Stimulated activated CD8-positive, alpha-beta memory T cell treated with anti-CD3 and anti-CD28 coated beads, Interleukin-2, amount 100 ng/mL, for 48 hours (primary cell): Measurements from ENCODE around the gene CFAP73.
"Not testable (repeated sequence)": the region's sequence is repeated elsewhere in the genome, so short reads cannot be mapped to it uniquely, and the experiment has no call there.

Source experiments
- DNase-seq, 2 donors: peaks; one replicate each; pipeline ENCODE4 v3.0.0-alpha.2; 2020; ENCODE audit warnings: low read depth in 2 of 2

The CFAP73 gene

GRCh38 chr12:113141716-113142115 lies 7.8 kb upstream of the CFAP73 start:
- not testable (repeated sequence) for DNase-seq

DNA sequence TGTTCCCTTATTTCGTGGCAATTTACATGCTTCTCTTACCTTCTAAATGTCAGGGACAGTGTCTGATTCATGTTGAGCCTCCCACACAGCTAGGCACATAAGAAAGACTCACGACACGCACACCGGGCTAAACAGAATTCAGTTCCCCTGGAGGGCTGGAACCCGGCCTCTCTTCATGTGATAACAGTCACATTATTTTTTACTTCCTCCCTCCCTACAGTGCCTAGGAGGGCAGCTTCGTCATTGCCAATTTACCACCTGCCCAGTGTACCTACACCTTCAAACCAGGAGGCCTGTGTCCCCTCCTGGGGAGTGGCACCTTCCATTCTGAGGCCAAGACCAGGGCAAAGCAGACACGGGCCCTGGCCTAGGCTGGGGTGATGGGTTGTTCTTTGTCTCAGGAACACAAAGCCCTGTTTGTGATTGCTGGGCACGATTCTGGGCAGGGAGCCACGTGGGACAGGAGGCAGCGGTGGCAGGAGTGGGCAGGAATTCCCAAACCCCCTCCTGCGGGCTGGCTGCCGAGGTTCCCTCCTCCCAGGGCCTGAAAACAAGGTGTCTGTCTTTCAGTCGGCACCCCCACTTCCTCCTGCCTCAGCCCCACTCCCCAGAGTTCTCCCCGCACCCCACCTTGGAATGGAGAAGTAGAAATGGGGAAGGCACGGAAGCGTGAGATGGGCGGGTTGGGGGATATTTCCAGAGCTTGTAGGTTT lies 7.2 kb upstream of the CFAP73 start:
- no peak for DNase-seq

GRCh38 chr12:113142886-113143332 lies 6.6 kb upstream of the CFAP73 start:
- DNase-seq: no peak

DNA sequence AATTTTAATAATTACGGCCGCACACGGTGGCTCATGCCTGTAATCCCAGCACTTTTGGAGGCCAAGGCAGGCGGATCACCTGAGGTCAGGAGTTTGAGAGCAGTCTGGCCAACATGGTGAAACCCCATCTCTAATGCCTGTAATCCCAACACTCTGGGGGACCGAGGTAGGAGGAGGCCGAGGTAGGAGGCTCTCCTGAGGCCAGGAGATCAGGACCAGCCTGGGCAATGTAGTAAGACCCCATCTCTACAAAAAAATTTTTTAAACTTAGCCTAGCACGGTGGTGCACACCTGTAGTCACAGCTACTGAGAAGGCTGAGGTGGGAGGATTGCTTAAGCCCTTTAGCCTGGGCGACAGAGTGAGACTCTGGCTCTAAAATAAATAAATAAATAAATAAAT lies 5.6 kb upstream of the CFAP73 start:
- no peak for DNase-seq

DNA sequence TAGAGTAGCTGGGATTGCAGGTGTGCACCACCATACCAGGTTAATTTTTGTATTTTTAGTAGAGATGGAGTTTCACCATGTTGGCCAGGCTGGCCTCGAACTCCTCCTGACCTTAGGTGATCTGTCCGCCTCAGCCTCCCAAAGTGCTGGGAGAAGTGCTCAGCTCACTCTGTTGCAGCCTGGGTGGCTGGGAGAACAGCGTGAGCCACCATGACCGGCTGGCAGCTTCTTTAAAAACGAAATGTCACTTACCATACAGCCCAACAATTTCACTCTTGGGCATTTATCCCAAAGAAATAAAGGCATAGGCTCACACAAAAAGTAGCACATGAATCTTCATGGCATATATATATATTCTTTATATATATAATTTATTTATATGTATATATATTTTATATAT lies 4.7 kb upstream of the CFAP73 start:
- no peak for DNase-seq

GRCh38 chr12:113145720-113146551 lies 3.6 kb upstream of the CFAP73 start:
- no peak for DNase-seq

DNA sequence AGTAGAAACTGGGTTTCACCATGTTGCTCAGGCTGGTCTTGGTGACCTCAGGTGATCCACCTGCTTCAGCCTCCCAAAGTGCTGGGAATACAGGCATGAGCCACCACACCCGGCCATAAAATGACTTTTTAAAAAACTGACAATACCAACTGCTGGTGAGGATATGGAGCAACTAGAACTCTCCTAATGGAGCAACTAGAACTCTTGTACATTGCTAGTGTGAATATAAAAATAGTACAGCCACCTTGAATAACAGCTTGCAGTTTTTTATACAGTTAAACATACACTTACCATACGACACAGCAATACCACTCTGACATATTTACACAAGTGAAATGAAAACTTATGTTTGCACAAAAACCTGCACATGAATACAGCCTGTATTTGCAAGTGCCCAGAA lies 2.5 kb upstream of the CFAP73 start:
- no peak for DNase-seq

DNA sequence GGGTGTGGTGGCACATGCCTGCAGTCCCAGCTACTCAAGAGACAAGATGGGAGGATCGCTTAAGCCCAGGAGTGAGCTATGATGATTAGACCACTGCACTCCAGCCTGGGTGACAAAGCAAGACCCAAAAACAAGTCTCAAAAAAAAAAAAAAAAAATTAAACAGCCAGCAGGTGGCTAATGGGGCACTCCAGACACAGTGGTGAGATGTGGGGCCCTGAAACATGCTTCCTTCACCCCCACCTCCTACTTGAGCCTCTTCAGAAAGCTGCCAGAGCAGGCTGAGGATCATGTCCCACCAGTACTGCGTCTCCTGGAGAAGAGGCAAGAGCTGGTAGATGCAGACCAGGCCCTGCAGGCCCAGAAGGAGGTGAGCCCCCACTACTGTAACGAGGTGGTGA lies 2.1 kb downstream of the CFAP73 start:
- no peak for DNase-seq

DNA sequence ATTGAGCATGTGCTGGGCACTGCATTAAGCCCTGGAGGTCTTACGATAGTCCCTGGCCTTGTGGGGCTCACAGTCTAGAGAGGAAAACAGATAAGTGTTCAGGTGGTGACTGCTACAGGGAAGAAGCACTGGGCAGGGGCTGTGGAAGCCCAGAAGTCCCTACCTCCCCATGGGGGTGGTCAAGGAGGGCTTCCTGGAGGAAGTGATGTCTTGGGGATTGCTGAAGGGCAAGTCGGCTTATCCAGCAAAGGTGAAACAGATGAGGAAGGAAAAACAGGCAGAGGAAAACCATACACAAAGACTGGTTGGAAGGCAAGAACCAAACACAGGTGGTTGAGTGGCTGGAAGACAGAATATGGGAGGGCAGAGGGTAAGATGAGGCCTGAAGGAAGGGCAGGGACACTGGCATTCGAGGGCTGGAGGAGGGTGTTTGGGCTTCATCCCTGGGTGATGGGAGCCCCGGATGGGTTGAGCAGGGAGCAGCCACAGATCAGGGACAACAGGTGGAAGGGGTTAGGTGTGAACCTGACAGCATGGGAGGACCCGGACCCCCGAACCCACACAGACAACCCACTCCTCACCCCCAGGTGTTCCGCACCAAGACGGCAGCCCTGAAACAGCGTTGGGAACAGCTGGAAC lies 2.8 kb downstream of the CFAP73 start:
- no peak for DNase-seq

DNA sequence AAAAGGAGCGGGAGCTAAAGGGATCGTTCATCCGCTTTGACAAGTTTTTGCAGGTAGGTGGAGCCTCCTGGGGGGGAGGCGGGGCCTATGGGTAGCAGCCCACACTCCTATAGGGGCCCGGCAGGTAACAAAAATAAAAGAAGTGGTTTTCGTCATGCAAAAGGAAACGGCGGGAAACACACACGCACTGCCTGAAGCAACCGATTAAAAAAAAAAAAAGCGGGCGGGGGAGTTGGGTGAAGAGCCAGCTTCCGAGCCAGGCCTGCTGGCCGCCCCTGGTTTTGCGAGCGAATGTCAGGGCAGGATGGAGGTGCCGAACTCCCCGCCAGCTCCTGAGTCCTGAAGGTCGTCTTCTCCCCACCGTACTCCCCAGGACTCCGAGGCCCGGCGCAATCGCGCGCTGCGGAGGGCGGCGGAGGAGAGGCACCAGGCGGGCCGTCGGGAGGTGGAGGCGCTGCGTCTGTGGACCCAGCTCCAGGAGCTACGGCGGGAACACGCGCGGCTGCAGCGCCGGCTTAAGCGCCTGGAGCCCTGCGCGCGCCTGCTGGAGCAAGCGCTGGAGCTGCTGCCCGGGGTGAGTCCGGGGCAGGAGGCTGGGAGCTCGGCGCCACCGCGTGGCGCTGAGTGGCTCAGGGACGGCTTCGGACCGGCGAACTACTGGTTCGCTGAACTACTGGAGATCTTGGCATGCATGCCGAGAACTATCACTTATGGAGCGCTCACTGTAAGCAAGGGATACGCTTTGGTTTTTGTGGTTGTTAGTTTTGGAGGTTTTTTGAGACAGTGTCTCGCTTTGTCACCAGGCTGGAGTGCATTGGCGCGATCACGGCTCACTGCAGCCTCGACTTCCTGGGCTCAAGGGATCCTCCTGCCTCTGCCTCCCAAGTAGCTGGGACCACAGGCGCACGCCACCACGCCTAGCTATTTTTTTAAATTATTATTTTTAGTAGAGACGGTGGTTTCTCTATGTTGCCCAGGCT lies 3.6 kb downstream of the CFAP73 start:
- peak; percentile 41 to 49 for DNase-seq

GRCh38 chr12:113154351-113154973 lies 4.9 kb downstream of the CFAP73 start:
- DNase-seq: no peak

- DNase-seq: no peak
Observed at GRCh38 chr12:113155060-113155459, 5.5 kb downstream of the CFAP73 start.

DNA sequence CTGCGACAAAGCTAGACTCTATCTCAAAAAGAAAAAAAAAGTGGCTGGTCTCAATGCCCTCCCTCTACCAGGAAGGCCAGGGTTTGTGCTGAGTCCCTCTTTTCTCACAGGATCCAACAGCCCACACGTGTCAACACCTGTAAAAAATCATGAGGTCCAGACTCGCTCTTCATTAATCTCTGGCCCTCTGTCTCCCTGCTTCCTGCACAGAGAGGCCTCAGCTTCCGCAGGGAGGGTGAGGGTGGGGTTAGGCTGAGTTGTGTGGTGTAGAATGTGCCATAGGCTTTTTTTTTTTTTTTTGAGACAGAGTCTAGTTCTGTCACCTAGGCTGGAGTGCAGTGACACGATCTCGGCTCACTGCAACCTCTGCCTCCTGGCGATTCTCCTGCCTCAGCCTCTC lies 6.1 kb downstream of the CFAP73 start:
- DNase-seq: no peak

DNA sequence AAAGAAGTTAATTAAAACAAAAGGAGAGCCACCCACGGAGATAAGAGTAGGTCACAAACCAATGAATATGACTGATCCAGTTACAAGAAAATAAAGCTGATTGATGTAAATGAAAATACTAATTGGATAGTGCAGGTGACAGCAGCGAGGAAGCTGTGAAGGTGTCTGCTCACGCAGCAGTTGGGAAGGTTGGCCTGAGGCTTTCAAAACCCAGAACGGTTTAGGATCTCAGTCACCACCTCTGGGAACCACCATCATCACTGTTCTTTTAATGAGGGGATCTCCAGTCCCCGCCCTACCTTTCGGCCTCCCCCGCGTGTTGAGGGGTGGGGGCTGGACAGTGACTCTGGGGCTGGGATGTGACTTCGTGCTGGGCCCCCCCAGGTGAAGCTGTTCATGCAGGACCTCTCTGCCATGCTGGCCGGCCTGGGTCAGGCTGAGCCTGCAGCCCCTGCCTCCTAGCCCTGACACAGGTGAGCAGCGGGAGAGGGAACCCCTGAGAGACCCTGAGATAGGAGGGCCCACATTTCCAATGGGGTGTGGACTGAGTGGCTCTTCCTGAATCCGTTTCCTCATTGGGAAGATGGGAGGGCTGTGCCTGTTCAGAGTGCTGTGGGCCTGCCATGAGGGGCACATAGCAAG lies 7.8 kb downstream of the CFAP73 start:
- DNase-seq: no peak

GRCh38 chr12:113158439-113159203 lies 9.1 kb downstream of the CFAP73 start:
- DNase-seq: no peak

GRCh38 chr12:113159937-113160336 lies 10.4 kb downstream of the CFAP73 start:
- no peak for DNase-seq

DNA sequence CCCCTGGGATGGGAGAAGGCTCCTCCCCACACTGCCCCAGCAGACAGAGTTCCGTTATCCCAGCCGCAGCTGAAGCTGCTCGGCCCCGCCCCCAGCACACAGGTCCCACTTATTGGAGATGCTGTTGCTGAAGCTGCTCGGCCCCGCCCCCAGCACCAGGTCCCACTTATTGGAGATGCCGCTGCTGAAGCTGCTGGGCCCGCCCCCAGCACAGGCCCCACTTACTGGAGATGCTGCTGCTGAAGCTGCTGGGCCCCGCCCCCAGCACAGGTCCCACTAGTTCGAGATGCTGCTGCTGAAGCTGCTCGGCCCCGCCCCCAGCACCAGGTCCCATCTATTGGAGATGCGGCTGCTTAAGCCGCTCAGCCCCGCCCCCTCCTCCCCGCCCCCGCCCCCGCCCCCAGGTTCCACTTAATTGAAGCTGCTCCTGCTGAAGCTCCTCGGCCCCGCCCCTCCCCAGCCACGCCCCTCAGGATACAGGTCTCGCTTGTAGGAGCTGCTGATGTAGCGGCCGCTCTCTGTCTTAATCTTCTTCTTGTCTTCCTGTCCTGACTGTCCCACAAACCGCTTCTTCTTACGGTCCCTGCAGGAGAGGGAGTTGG lies 12.0 kb downstream of the CFAP73 start:
- DNase-seq: peak in 1 of 2 donors; percentile 17

DNA sequence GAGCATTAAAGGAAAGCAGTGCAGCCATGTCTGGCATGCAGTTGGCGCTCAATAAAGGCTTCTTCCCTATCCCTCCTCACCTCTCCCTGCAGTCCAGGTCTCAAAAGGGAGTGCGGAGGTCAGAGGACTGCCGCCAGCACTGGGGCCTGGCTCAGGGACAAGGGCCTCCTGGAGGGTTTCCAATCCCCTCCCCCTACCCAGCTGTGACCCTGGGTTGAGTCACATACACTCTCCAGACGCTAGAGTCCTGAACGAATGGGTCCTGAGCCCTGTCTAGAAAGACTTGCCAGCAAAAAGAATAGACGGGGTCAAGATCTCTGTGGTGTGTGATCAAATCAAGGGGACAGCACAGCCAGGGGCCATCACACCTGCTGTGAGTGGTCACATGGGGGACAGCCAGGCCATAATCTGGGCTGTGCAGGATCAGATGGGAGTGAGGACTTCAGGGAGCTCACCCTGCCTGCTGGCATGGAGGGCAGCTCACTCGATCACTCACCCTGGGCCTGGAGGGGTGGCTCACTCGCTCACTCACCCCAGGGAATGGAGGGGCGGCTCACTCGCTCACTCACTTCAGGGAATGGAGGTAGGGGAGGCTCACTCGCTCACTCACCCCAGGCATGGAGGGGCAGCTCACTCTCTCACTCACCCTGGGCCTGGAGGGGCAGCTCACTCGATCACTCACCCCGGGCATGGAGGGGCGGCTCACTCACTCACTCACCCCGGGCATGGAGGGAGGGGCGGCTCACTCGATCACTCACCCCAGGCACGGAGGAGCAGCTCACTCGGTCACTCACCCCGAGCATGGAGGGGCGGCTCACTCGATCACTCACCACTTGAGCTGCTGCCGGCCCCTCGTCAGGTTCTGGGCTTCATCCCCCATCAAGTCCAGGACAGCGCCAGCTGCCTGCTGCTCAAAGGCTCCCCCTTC lies 12.8 kb downstream of the CFAP73 start:
- no peak for DNase-seq
